ENCODE measurements around the gene MT1H. TPM values are rescaled to one million over a fixed set of nuclear protein-coding genes. Genes with fewer than 3 reads are reported as not detected.

MT1H gene
- total RNA-seq, 2 donors from 2014 or later: 4.9 to 8.8 TPM

DNA sequence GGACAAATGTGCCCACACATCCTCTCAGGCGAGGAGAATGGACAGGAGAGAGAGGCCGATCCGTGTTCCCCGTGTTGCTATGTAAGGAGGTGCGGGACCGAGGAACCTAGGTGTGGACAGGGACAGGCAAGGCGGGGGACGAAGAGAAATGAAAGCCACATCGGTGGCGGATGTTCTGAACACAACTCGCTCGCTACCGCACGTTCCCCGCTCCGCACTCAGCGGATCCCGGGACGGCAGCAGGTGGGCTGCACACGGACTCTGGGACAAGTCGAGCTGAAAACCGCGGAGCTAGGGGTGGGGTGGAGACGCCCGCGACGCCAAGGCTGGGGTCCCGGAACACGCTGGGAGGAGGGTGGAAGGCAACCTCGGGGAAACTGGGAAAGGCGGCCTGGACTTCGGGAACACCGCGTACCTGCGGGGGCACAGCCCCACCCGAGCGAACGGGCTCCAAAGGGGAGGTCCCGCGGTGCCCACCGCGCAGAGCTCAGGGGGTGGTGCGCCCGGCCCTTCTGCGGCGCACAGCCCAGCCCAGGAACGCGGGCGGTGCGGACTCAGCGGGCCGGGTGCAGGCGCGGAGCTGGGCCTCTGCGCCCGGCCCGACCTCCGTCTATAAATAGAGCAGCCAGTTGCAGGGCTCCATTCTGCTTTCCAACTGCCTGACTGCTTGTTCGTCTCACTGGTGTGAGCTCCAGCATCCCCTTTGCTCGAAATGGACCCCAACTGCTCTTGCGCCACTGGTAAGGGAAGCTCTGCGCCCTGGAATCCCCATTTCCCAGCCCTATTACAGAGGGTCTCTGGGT, 44.3 kb upstream of the MT1H start, which contains the start of gene MT1E:
MT1E (plus strand) TSS at position 642 of the 803 bp plus-strand sequence; CDS start at position 713, 71 bp downstream.
- H3K9me3 ChIP-seq: no peaks in the 10 kb centered on the region
- intact Hi-C loops (cut with DNase I): no loop called here
- H3K4me3 ChIP-seq: peak within 1 kb of the TSS; percentile 29 to 40
- H3K36me3 ChIP-seq (replicated peaks in 1 of 2; ENCODE audit: insufficient read depth in 1 of 2, low read depth in 2 of 2): no peaks in the 10 kb centered on the region
- DNase-seq (peak; percentile 86 to 96 (median 90)), ATAC-seq (peak; percentile 88)
- H3K27me3 ChIP-seq: no peaks in the 10 kb centered on the region
- peak within 1 kb of the TSS; percentile 93 to 98 (median 98) for H3K27ac ChIP-seq
- 0 to 4% methylated on average over 23 to 62 of the region's 62 CpGs for WGBS, 2 donors
- peaks cover 30% of the 10 kb centered on the region for H3K4me1 ChIP-seq
- TF ChIP-seq, protein P1, sequence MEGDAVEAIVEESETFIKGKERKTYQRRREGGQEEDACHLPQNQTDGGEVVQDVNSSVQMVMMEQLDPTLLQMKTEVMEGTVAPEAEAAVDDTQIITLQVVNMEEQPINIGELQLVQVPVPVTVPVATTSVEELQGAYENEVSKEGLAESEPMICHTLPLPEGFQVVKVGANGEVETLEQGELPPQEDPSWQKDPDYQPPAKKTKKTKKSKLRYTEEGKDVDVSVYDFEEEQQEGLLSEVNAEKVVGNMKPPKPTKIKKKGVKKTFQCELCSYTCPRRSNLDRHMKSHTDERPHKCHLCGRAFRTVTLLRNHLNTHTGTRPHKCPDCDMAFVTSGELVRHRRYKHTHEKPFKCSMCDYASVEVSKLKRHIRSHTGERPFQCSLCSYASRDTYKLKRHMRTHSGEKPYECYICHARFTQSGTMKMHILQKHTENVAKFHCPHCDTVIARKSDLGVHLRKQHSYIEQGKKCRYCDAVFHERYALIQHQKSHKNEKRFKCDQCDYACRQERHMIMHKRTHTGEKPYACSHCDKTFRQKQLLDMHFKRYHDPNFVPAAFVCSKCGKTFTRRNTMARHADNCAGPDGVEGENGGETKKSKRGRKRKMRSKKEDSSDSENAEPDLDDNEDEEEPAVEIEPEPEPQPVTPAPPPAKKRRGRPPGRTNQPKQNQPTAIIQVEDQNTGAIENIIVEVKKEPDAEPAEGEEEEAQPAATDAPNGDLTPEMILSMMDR (IDR thresholded peaks at IDR 0.05): peak in 1 of 7 experiments; percentile 21
- peak; percentile 92 to 99 (median 99) for TF ChIP-seq POLR2A (IDR thresholded peaks at IDR 0.05)

DNA sequence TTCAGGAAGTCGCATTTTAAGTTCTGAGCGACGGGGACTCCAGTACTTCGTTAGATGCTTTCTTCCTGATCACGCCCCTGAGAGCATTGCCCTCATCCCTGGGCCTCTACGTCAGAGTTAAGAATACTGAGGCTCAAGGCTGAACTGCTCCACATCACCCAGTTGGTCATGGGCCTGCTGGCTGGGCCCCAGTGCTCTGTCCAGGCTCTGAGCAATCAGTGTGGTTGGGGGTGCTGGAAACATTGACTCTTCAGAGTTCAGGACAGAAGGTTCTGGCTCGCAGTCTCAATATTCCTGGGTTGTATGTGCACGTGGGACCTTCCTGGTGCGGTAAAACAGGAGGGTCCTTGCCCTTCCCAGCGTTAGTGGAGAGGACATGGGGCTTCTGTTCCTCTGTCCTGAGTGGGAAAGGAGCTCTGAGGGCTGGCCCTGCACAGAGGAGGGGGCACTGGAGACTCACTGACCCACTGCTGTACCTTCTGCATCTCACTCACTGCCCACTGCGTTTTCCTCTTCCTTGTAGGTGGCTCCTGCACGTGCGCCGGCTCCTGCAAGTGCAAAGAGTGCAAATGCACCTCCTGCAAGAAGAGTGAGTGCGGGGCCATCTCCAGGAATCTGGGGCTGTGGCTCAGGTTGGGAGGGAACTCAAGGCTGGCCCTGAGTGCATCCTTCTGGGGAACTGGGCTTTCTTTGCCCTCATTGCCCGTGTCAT, 43.5 kb upstream of the MT1H start:
- 4 to 6% methylated on average over 14 to 16 of the region's 16 CpGs for WGBS, 2 donors
- TF ChIP-seq POLR2A (IDR thresholded peaks at IDR 0.05): no peak
- TF ChIP-seq, protein P1 (IDR thresholded peaks at IDR 0.05): no peak

DNA sequence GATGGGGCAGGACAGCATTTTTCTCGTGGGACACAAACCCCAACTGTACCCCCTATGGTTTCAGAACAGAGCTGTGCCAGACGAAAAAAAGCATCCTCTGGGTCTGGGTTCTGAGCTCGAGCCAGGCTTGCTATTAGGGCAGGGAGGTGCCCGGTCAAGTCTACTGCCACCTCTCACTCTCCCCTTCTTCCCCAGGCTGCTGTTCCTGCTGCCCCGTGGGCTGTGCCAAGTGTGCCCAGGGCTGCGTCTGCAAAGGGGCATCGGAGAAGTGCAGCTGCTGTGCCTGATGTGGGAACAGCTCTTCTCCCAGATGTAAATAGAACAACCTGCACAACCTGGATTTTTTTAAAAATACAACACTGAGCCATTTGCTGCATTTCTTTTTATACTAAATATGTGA, 42.9 kb upstream of the MT1H start:
- TF ChIP-seq, protein P1 (IDR thresholded peaks at IDR 0.05): no peak
- TF ChIP-seq POLR2A (IDR thresholded peaks at IDR 0.05): no peak
- ATAC-seq: no peak
- Histone ChIP-seq H3K27me3 (no peaks in the 10 kb centered on the region), H3K4me3 (peak overlapping the region; percentile 29 to 40), H3K4me1 (peaks cover 36% of the 10 kb centered on the region), H3K27ac (peak overlapping the region; percentile 93 to 98 (median 98)), H3K36me3 (replicated peaks in 1 of 2; ENCODE audit: insufficient read depth in 1 of 2, low read depth in 2 of 2) (no peaks in the 10 kb centered on the region), H3K9me3 (no peaks in the 10 kb centered on the region)
- 13 to 19% methylated on average over 6 to 7 of the region's 7 CpGs for WGBS, 2 donors
- DNase-seq: peak in 2 of 4 donors; percentile 29 to 54
- intact Hi-C loops (cut with DNase I): no loop called here

More for the DNA sequence above, 43.5 kb upstream of the MT1H start:
- Histone ChIP-seq H3K9me3 (no peaks in the 10 kb centered on the region), H3K4me3 (peak overlapping the region; percentile 29 to 40), H3K27ac (peak overlapping the region; percentile 93 to 98 (median 98)), H3K27me3 (no peaks in the 10 kb centered on the region), H3K4me1 (peaks cover 30% of the 10 kb centered on the region), H3K36me3 (replicated peaks in 1 of 2; ENCODE audit: insufficient read depth in 1 of 2, low read depth in 2 of 2) (no peaks in the 10 kb centered on the region)
- peak; percentile 69 for ATAC-seq
- intact Hi-C loops (cut with DNase I): no loop called here
- DNase-seq: peak; percentile 71 to 87 (median 80)

GRCh38 chr16:56628486-56629350, 40.9 kb upstream of the MT1H start:
- DNase-seq (peak in 2 of 4 donors; percentile 18 to 37), ATAC-seq (no peak)
- no peaks in the 10 kb centered on the region for H3K36me3 ChIP-seq (replicated peaks in 1 of 2; ENCODE audit: insufficient read depth in 1 of 2, low read depth in 2 of 2)
- intact Hi-C loops (cut with DNase I): no loop called here
- 52 to 56% methylated on average over 8 to 9 of the region's 9 CpGs for WGBS, 2 donors
- H3K9me3 ChIP-seq: no peaks in the 10 kb centered on the region
- no peak for TF ChIP-seq POLR2A (IDR thresholded peaks at IDR 0.05)
- TF ChIP-seq, protein P1 (IDR thresholded peaks at IDR 0.05): no peak
- no peak overlapping the region for H3K4me3 ChIP-seq
- H3K4me1 ChIP-seq: peaks cover 49% of the 10 kb centered on the region
- no peaks in the 10 kb centered on the region for H3K27me3 ChIP-seq
- H3K27ac ChIP-seq: peak overlapping the region in 1 of 4 donors; percentile 98
